Tibial nerve (tissue), 4 donors: Measurements from ENCODE around the gene SP3. TPM values are rescaled to one million over a fixed set of nuclear protein-coding genes. Genes with fewer than 3 reads are reported as not detected.
"Not testable (repeated sequence)": the region's sequence is repeated elsewhere in the genome, so short reads cannot be mapped to it uniquely, and the experiment has no call there.

ENCODE experiments used
- DNase-seq, 2 donors: peaks; one replicate each; pipeline ENCODE4 v3.0.0-alpha.2; 2019; ENCODE audit warnings: low spot score in 2 of 2
- H3K27ac ChIP-seq, 4 donors: fragments of 200-600 bp; sonication (generic) in 3 of 4; one replicate each; pipeline ENCODE4 v1.5.1; 2017 to 2019; ENCODE audit warnings: mild to moderate bottlenecking in 1 of 4
- H3K27me3 ChIP-seq, 2 donors: fragments of 200-600 bp; sonication (generic) in 1 of 2; one replicate each; pipeline versions ENCODE4 v1.5.1 to v1.6.0; 2017 to 2019
- H3K36me3 ChIP-seq, 3 donors: fragments of 200-600 bp; sonication (generic); one replicate each; pipeline ENCODE4 v1.5.1; 2018 to 2019
- H3K4me1 ChIP-seq, 4 donors: fragments of 200-600 bp; sonication (generic) in 3 of 4; one replicate each; pipeline ENCODE4 v1.5.1; 2017 to 2019
- H3K4me3 ChIP-seq, 4 donors: fragments of 200-600 bp; sonication (generic) in 3 of 4; one replicate each; pipeline ENCODE4 v1.5.1; 2017 to 2019; ENCODE audit warnings: mild to moderate bottlenecking in 1 of 4, moderate library complexity in 1 of 4
- H3K9me3 ChIP-seq, 4 donors: fragments of 200-600 bp; sonication (generic) in 3 of 4; one replicate each; pipeline ENCODE4 v1.5.1; 2017 to 2019
- CTCF ChIP-seq, 5 experiments: fragments of 200-600 bp in 3 of 5; fragments of 450-650 bp in 2 of 5; sonication (generic) in 3 of 5; IDR thresholded peaks; one replicate each; pipeline ENCODE4 v1.5.1; 2016 to 2019; ENCODE audit warnings: antibody characterized with exemption in 5 of 5, mild to moderate bottlenecking in 3 of 5, moderate library complexity in 2 of 5
- EP300 ChIP-seq, 2 donors: sonication (generic); formaldehyde crosslinking; IDR thresholded peaks; one replicate each; pipeline ENCODE4 v1.6.1; 2017; ENCODE audit warnings: antibody characterized with exemption in 2 of 2, mild to moderate bottlenecking in 1 of 2
- POLR2A ChIP-seq, 2 donors: fragments of 450-650 bp; IDR thresholded peaks; one replicate each; pipeline ENCODE4 v1.6.1; 2017; ENCODE audit warnings: antibody characterized with exemption in 2 of 2, mild to moderate bottlenecking in 2 of 2, moderate library complexity in 2 of 2
- WGBS, 2 donors: methylation state at CpG; one replicate each; pipeline ENCODE4 v1.1.5; 2018; 5-methylcytosine and 5-hydroxymethylcytosine counted together
- total RNA-seq, 4 donors: library from RNA; depleted of rRNA; stranded (reverse); fragments of >200 nt; gene quantifications; one replicate each; pipeline ENCODE4 v1.1.0, GENCODE V29; 2016

SP3 gene
- total RNA-seq, 4 donors from 2014 or later: 72.5 to 152 (median 128) TPM

GRCh38 chr2:173903601-173904394 is 61.4 kb downstream of the SP3 start:
- 93% methylated on average over 13 of the region's 13 CpGs for WGBS, 2 donors

GRCh38 chr2:173898996-173899395 is 66.2 kb downstream of the SP3 start:
- WGBS, 2 donors: 96 to 98% methylated on average over 12 of the region's 12 CpGs
- peaks cover 0 to 3% (median 0%) of the 10 kb centered on the region in 4 donors for H3K4me1 ChIP-seq
- no peaks in the 10 kb centered on the region for H3K9me3 ChIP-seq
- DNase-seq: no peak
- H3K36me3 ChIP-seq: peaks cover 0 to 2% (median 0%) of the 10 kb centered on the region in 3 donors
- H3K27me3 ChIP-seq: no peaks in the 10 kb centered on the region
- H3K4me3 ChIP-seq: no peak overlapping the region
- H3K27ac ChIP-seq: no peak overlapping the region
- TF ChIP-seq POLR2A (IDR thresholded peaks at IDR 0.05) (no peak), CTCF (IDR thresholded peaks at IDR 0.05) (no peak), EP300 (IDR thresholded peaks at IDR 0.05) (no peak)

More at GRCh38 chr2:173903601-173904394, 61.4 kb downstream of the SP3 start:
- no peak for DNase-seq
- Histone ChIP-seq H3K9me3 (no peaks in the 10 kb centered on the region), H3K4me1 (no peaks in the 10 kb centered on the region), H3K36me3 (peaks cover 0 to 48% (median 4%) of the 10 kb centered on the region in 3 donors), H3K27me3 (no peaks in the 10 kb centered on the region), H3K4me3 (no peak overlapping the region), H3K27ac (no peak overlapping the region)
- TF ChIP-seq POLR2A (IDR thresholded peaks at IDR 0.05) (no peak), CTCF (IDR thresholded peaks at IDR 0.05) (no peak), EP300 (IDR thresholded peaks at IDR 0.05) (no peak)

- 64 to 73% methylated on average over 5 of the region's 5 CpGs for WGBS, 2 donors
- TF ChIP-seq CTCF (IDR thresholded peaks at IDR 0.05): no peak
- no peak for TF ChIP-seq POLR2A (IDR thresholded peaks at IDR 0.05)
- TF ChIP-seq EP300 (IDR thresholded peaks at IDR 0.05): no peak
Observed at GRCh38 chr2:173898178-173898668, 67.0 kb downstream of the SP3 start.

GRCh38 chr2:173896755-173897154 is 68.4 kb downstream of the SP3 start:
- 94 to 97% methylated on average over 2 of the region's 2 CpGs for WGBS, 2 donors
- DNase-seq: no peak
- no peak for TF ChIP-seq EP300 (IDR thresholded peaks at IDR 0.05)
- Histone ChIP-seq H3K27me3 (no peaks in the 10 kb centered on the region), H3K9me3 (no peaks in the 10 kb centered on the region), H3K27ac (no peak overlapping the region), H3K4me3 (no peak overlapping the region), H3K36me3 (no peaks in the 10 kb centered on the region), H3K4me1 (peaks cover 0 to 3% (median 0%) of the 10 kb centered on the region in 4 donors)

More at GRCh38 chr2:173898178-173898668, 67.0 kb downstream of the SP3 start:
- no peak for DNase-seq
- Histone ChIP-seq H3K27me3 (no peaks in the 10 kb centered on the region), H3K36me3 (no peaks in the 10 kb centered on the region), H3K27ac (no peak overlapping the region), H3K9me3 (no peaks in the 10 kb centered on the region), H3K4me3 (no peak overlapping the region), H3K4me1 (peaks cover 0 to 3% (median 0%) of the 10 kb centered on the region in 4 donors)

- Histone ChIP-seq H3K4me1 (no peaks in the 10 kb centered on the region), H3K9me3 (peaks cover 0 to 11% (median 0%) of the 10 kb centered on the region in 4 donors)
- WGBS, 2 donors: 72 to 81% methylated on average over 2 of the region's 2 CpGs
Observed at GRCh38 chr2:173892341-173892740, 72.8 kb downstream of the SP3 start.

GRCh38 chr2:173891315-173892037 is 73.7 kb downstream of the SP3 start:
- no peak overlapping the region for H3K27ac ChIP-seq
- peaks cover 0 to 11% (median 0%) of the 10 kb centered on the region in 4 donors for H3K9me3 ChIP-seq
- DNase-seq: no peak
- WGBS, 2 donors: 90 to 93% methylated on average over 2 of the region's 2 CpGs
- no peaks in the 10 kb centered on the region for H3K27me3 ChIP-seq
- no peaks in the 10 kb centered on the region for H3K4me1 ChIP-seq
- H3K4me3 ChIP-seq: no peak overlapping the region
- TF ChIP-seq POLR2A (IDR thresholded peaks at IDR 0.05) (no peak), EP300 (IDR thresholded peaks at IDR 0.05) (no peak), CTCF (IDR thresholded peaks at IDR 0.05) (no peak)
- H3K36me3 ChIP-seq: no peaks in the 10 kb centered on the region

More at GRCh38 chr2:173892341-173892740, 72.8 kb downstream of the SP3 start:
- no peak overlapping the region for H3K27ac ChIP-seq
- no peak for TF ChIP-seq POLR2A (IDR thresholded peaks at IDR 0.05)
- DNase-seq: no peak
- H3K27me3 ChIP-seq: no peaks in the 10 kb centered on the region
- no peak overlapping the region for H3K4me3 ChIP-seq
- no peaks in the 10 kb centered on the region for H3K36me3 ChIP-seq

- not testable (repeated sequence) for H3K4me3 ChIP-seq, H3K36me3 ChIP-seq, H3K4me1 ChIP-seq, H3K27ac ChIP-seq, DNase-seq, H3K27me3 ChIP-seq
- H3K9me3 ChIP-seq: peaks cover 0 to 11% (median 0%) of the 10 kb centered on the region in 4 donors
- WGBS, 2 donors: 86 to 93% methylated on average over 1 of the region's 1 CpG
Observed at GRCh38 chr2:173889464-173889863, 75.7 kb downstream of the SP3 start.
